A673 (cell line): ENCODE data around the gene ONECUT1. TPM values are rescaled to one million over a fixed set of nuclear protein-coding genes. Genes with fewer than 3 reads are reported as not detected.

Experiments
- BruUV-seq: library from RNA; stranded (reverse); fragments of 400-500 nt; replicated peaks from 2 replicates; lab custom pipeline; 2021; lab: Mats Ljungman, UMichigan
- CTCF ChIA-PET: fragments of 300-600 bp; sonication (Branson Sonifier 250); formaldehyde crosslinking; loops from one replicate; lab custom pipeline; 2022; ENCODE audit warnings: antibody characterized with exemption; lab: Charles Lee
- POLR2A ChIA-PET: fragments of 300-600 bp; sonication (Branson Sonifier 250); formaldehyde crosslinking; loops from one replicate; lab custom pipeline; 2022; ENCODE audit warnings: antibody characterized with exemption; ENCODE audit not compliant: low non-redundant PET; lab: Charles Lee
- DNase-seq: peaks from one replicate; pipeline ENCODE4 v3.0.0-alpha.2; 2015; ENCODE audit warnings: low spot score
- H3K27ac ChIP-seq: fragments of 200-600 bp; sonication (generic); 2 replicates; pipeline ENCODE4 v1.5.1; 2016; ENCODE audit warnings: mixed run types, low read depth, mild to moderate bottlenecking, mixed read lengths, antibody characterized with exemption, low read length; ENCODE audit not compliant: poor library complexity, severe bottlenecking
- H3K27me3 ChIP-seq: fragments of 200-600 bp; sonication (generic); replicated peaks from 2 replicates; pipeline ENCODE4 v1.6.1; 2017; ENCODE audit warnings: mixed run types, low read depth, mild to moderate bottlenecking, mixed read lengths, antibody characterized with exemption, low read length; ENCODE audit not compliant: insufficient read depth, poor library complexity
- H3K36me3 ChIP-seq: fragments of 200-600 bp; sonication (generic); 2 replicates; pipeline ENCODE4 v1.6.1; 2016; ENCODE audit warnings: mixed run types, mild to moderate bottlenecking, mixed read lengths, antibody characterized with exemption, low read length; ENCODE audit not compliant: insufficient read depth, poor library complexity, severe bottlenecking
- H3K4me1 ChIP-seq: fragments of 200-600 bp; sonication (generic); 2 replicates; pipeline ENCODE4 v1.6.1; 2017; ENCODE audit warnings: mixed run types, mild to moderate bottlenecking, mixed read lengths, antibody characterized with exemption, low read length; ENCODE audit not compliant: insufficient read depth, poor library complexity, severe bottlenecking
- H3K4me3 ChIP-seq: fragments of 200-600 bp; sonication (generic); 2 replicates; pipeline ENCODE4 v1.5.1; 2016; ENCODE audit warnings: low read depth, mixed run types, mild to moderate bottlenecking, mixed read lengths, low read length; ENCODE audit not compliant: poor library complexity, severe bottlenecking
- H3K9me3 ChIP-seq: fragments of 200-600 bp; sonication (generic); 2 replicates; pipeline ENCODE4 v1.6.1; 2016; ENCODE audit warnings: mixed run types, low read depth, mild to moderate bottlenecking, mixed read lengths, antibody characterized with exemption, low read length; ENCODE audit not compliant: poor library complexity, severe bottlenecking
- CTCF ChIP-seq: fragments of 300-800, 200-600 bp; sonication (generic); conservative IDR thresholded peaks from 2 replicates; pipeline ENCODE4 v1.5.1; 2017; ENCODE audit warnings: low read depth, mild to moderate bottlenecking, antibody characterized with exemption, low read length, moderate library complexity, mixed read lengths
- EZH2 ChIP-seq: fragments of 200-600 bp; sonication (generic); IDR thresholded peaks from 2 replicates; pipeline ENCODE4 v1.6.1; 2017; ENCODE audit warnings: borderline replicate concordance, low read depth, mild to moderate bottlenecking, mixed read lengths, antibody characterized with exemption, low read length; ENCODE audit not compliant: poor library complexity, severe bottlenecking
- intact Hi-C: fragments of 100-400 bp; cut with micrococcal nuclease; formaldehyde crosslinking; loops from one replicate; pipeline ENCODE4 v1.10.0; 2022; ENCODE audit not compliant: unreplicated experiment
- total RNA-seq: library from RNA; stranded (reverse); gene quantifications from 2 replicates; pipeline ENCODE4 v1.2.3, GENCODE V29; 2021

Gene ONECUT1
- total RNA-seq, 1 experiment from 2014 or later: not detected

- POLR2A ChIA-PET: no interaction called here
- no peaks in the 10 kb centered on the region for H3K36me3 ChIP-seq
- no peak for DNase-seq
- intact Hi-C loops: no loop called here
- peaks cover under 1% of the 10 kb centered on the region for H3K27me3 ChIP-seq
- no peaks in the 10 kb centered on the region for H3K4me1 ChIP-seq
- H3K9me3 ChIP-seq: no peaks in the 10 kb centered on the region
- H3K4me3 ChIP-seq: no peak overlapping the region
- H3K27ac ChIP-seq: no peak overlapping the region
- no peak for TF ChIP-seq EZH2
- no peak for TF ChIP-seq CTCF
- CTCF ChIA-PET: no interaction called here
- no TSS peak for BruUV-seq
Observed at GRCh38 chr15:52762621-52763020, 27.5 kb downstream of the ONECUT1 start.

- intact Hi-C loops: no loop called here
- POLR2A ChIA-PET: no interaction called here
- CTCF ChIA-PET: no interaction called here
Observed at GRCh38 chr15:52760562-52760961, 29.6 kb downstream of the ONECUT1 start.

GRCh38 chr15:52759969-52760368 is 30.2 kb downstream of the ONECUT1 start:
- ChIA-PET POLR2A (no interaction called here), CTCF (no interaction called here)
- Histone ChIP-seq H3K4me3 (no peak overlapping the region), H3K27ac (no peak overlapping the region), H3K36me3 (no peaks in the 10 kb centered on the region), H3K9me3 (no peaks in the 10 kb centered on the region), H3K4me1 (no peaks in the 10 kb centered on the region), H3K27me3 (peaks cover 19% of the 10 kb centered on the region)
- no TSS peak for BruUV-seq
- no peak for DNase-seq
- TF ChIP-seq EZH2 (no peak), CTCF (no peak)
- intact Hi-C loops: no loop called here

More at GRCh38 chr15:52760562-52760961, 29.6 kb downstream of the ONECUT1 start:
- Histone ChIP-seq H3K4me3 (no peak overlapping the region), H3K9me3 (no peaks in the 10 kb centered on the region), H3K27ac (no peak overlapping the region), H3K27me3 (peaks cover 14% of the 10 kb centered on the region), H3K36me3 (no peaks in the 10 kb centered on the region), H3K4me1 (no peaks in the 10 kb centered on the region)
- TF ChIP-seq CTCF (no peak), EZH2 (no peak)
- BruUV-seq: no TSS peak
- DNase-seq: no peak
